DND-41 (cell line): ENCODE data around the gene CPA4.

Source experiments
- ATAC-seq: fragments of 200-7000 bp; cut with Tn5 transposase; 3 replicates; pipeline ENCODE4 v1.9.1; 2021; ENCODE audit warnings: low read depth; ENCODE audit not compliant: insufficient read depth
- DNase-seq: peaks from one replicate; pipeline ENCODE4 v3.0.0-alpha.2; 2020
- H2AFZ ChIP-seq: 2 replicates; pipeline ENCODE4 v1.6.0; 2012; ENCODE audit warnings: low read depth, low read length
- H3K27ac ChIP-seq: 2 replicates; pipeline ENCODE4 v1.5.1; 2012; ENCODE audit warnings: low read length, inconsistent platforms
- H3K27me3 ChIP-seq: fragments of 200-600 bp; sonication (generic); 2 replicates; pipeline ENCODE4 v1.6.0; 2012; ENCODE audit warnings: low read length, mild to moderate bottlenecking, inconsistent platforms; ENCODE audit not compliant: insufficient read depth, poor library complexity
- H3K36me3 ChIP-seq: 2 replicates; pipeline ENCODE4 v1.5.1; 2012; ENCODE audit warnings: low read length, inconsistent platforms; ENCODE audit not compliant: insufficient read depth
- H3K4me1 ChIP-seq: 2 replicates; pipeline ENCODE4 v1.5.1; 2012; ENCODE audit warnings: mild to moderate bottlenecking, low read length; ENCODE audit not compliant: insufficient read depth
- H3K4me2 ChIP-seq: 2 replicates; pipeline ENCODE4 v1.6.0; 2012; ENCODE audit warnings: mild to moderate bottlenecking, moderate library complexity, low read length, inconsistent platforms; ENCODE audit not compliant: insufficient read depth
- H3K4me3 ChIP-seq, 2 experiments: fragments of 200-600 bp in 1 of 2; shearing (Covaris generic) in 1 of 2; 2 replicates each; pipeline ENCODE4 v1.5.1; 2012 to 2016; ENCODE audit warnings: inconsistent platforms in 2 of 2, low read length in 2 of 2, mild to moderate bottlenecking in 2 of 2, low read depth in 1 of 2, moderate library complexity in 1 of 2
- H3K79me2 ChIP-seq: 2 replicates; pipeline ENCODE4 v1.6.0; 2012; ENCODE audit warnings: low read length, inconsistent platforms; ENCODE audit not compliant: insufficient read depth
- H3K9ac ChIP-seq: 2 replicates; pipeline ENCODE4 v1.6.0; 2012; ENCODE audit warnings: low read depth, mild to moderate bottlenecking, inconsistent platforms, low read length, moderate library complexity
- H3K9me3 ChIP-seq: 2 replicates; pipeline ENCODE4 v1.5.1; 2012; ENCODE audit warnings: low read length, moderate library complexity, mild to moderate bottlenecking, inconsistent platforms; ENCODE audit not compliant: insufficient read depth, severe bottlenecking
- H4K20me1 ChIP-seq: 2 replicates; pipeline ENCODE4 v1.6.0; 2012; ENCODE audit warnings: low read length; ENCODE audit not compliant: insufficient read depth
- CTCF ChIP-seq: IDR thresholded peaks from 2 replicates; pipeline ENCODE4 v1.5.1; 2012; ENCODE audit warnings: borderline replicate concordance, low read length, moderate library complexity, mild to moderate bottlenecking; ENCODE audit not compliant: poor library complexity, severe bottlenecking; ENCODE audit errors: extremely low read depth
- EZH2 ChIP-seq: IDR thresholded peaks from 3 replicates; pipeline ENCODE4 v1.6.1; 2012; ENCODE audit warnings: borderline replicate concordance, low read depth, mild to moderate bottlenecking, moderate library complexity, low read length, inconsistent platforms; ENCODE audit not compliant: severe bottlenecking

CPA4 gene

GRCh38 chr7:130301501-130302020, 8.6 kb downstream of the CPA4 start:
- Histone ChIP-seq H3K9me3 (no peaks in the 10 kb centered on the region), H2AFZ (no peak overlapping the region), H3K9ac (no peak overlapping the region), H3K36me3 (no peaks in the 10 kb centered on the region), H3K27ac (no peak overlapping the region), H3K4me1 (no peaks in the 10 kb centered on the region), H3K4me2 (no peak overlapping the region), H3K79me2 (no peaks in the 10 kb centered on the region), H4K20me1 (no peaks in the 10 kb centered on the region), H3K4me3 (no peak overlapping the region), H3K27me3 (peaks cover 15% of the 10 kb centered on the region)
- DNase-seq (no peak), ATAC-seq (no peak)
- TF ChIP-seq CTCF (no peak), EZH2 (no peak)

GRCh38 chr7:130302649-130303048, 9.7 kb downstream of the CPA4 start:
- H3K27ac ChIP-seq, result no peak overlapping the region
- DNase-seq (no peak), ATAC-seq (no peak)
- no peak overlapping the region for H3K4me2 ChIP-seq
- no peaks in the 10 kb centered on the region for H3K9me3 ChIP-seq
- no peaks in the 10 kb centered on the region for H3K4me1 ChIP-seq
- no peaks in the 10 kb centered on the region for H4K20me1 ChIP-seq
- no peaks in the 10 kb centered on the region for H3K36me3 ChIP-seq
- no peaks in the 10 kb centered on the region for H3K79me2 ChIP-seq
- no peak overlapping the region for H3K4me3 ChIP-seq
- H3K27me3 ChIP-seq, result peaks cover 15% of the 10 kb centered on the region
- H3K9ac ChIP-seq, result no peak overlapping the region
- H2AFZ ChIP-seq, result no peak overlapping the region
- TF ChIP-seq EZH2, result no peak
- TF ChIP-seq CTCF, result no peak

- no peaks in the 10 kb centered on the region for H3K36me3 ChIP-seq
- no peaks in the 10 kb centered on the region for H4K20me1 ChIP-seq
- TF ChIP-seq EZH2, result no peak
- no peak for TF ChIP-seq CTCF
- no peak overlapping the region for H3K27ac ChIP-seq
- H3K4me1 ChIP-seq, result no peaks in the 10 kb centered on the region
- no peak overlapping the region for H3K4me2 ChIP-seq
- peaks cover 15% of the 10 kb centered on the region for H3K27me3 ChIP-seq
- no peak overlapping the region for H3K9ac ChIP-seq
- no peak for ATAC-seq
- H3K4me3 ChIP-seq, result no peak overlapping the region
- DNase-seq, result no peak
- no peaks in the 10 kb centered on the region for H3K9me3 ChIP-seq
- H2AFZ ChIP-seq, result no peak overlapping the region
- H3K79me2 ChIP-seq, result no peaks in the 10 kb centered on the region
Observed at GRCh38 chr7:130303127-130303526, 10.2 kb downstream of the CPA4 start.

- no peaks in the 10 kb centered on the region for H3K9me3 ChIP-seq
- no peaks in the 10 kb centered on the region for H3K79me2 ChIP-seq
- TF ChIP-seq CTCF (no peak), EZH2 (no peak)
- ATAC-seq (peak; percentile 45; the same call in 1 of the 3 replicates), DNase-seq (peak; percentile 11)
- H3K4me1 ChIP-seq, result no peaks in the 10 kb centered on the region
- H3K36me3 ChIP-seq, result no peaks in the 10 kb centered on the region
- H4K20me1 ChIP-seq, result no peaks in the 10 kb centered on the region
- peaks cover 15% of the 10 kb centered on the region for H3K27me3 ChIP-seq
- no peak overlapping the region for H3K9ac ChIP-seq
- no peak overlapping the region for H3K27ac ChIP-seq
- no peak overlapping the region for H3K4me3 ChIP-seq
- no peak overlapping the region for H2AFZ ChIP-seq
- no peak overlapping the region for H3K4me2 ChIP-seq
Observed at GRCh38 chr7:130303551-130303950, 10.6 kb downstream of the CPA4 start.
